ENCODE results near the gene CBR4.

Gene CBR4

GRCh38 chr4:169051761-169052593, 41.9 kb upstream of the CBR4 start:
- DNase-seq = no peak
- H3K27ac ChIP-seq = no peak overlapping the region
- H3K27me3 ChIP-seq (replicated peaks) = no peaks in the 10 kb centered on the region
- no peak for TF ChIP-seq CTCF (IDR thresholded peaks at IDR 0.05; ENCODE audit: low read depth, low read length, missing control alignments)
- in situ Hi-C loops (cut with HindIII; ENCODE audit: low pct_ligation_motif_present, low sequenced_read_pairs) = no loop called here
- H3K36me3 ChIP-seq (replicated peaks) = no peaks in the 10 kb centered on the region
- no peak overlapping the region for H3K4me3 ChIP-seq (ENCODE audit: low read depth, low read length)

GRCh38 chr4:169050881-169051760, 41.1 kb upstream of the CBR4 start:
- no peak for DNase-seq
- Histone ChIP-seq H3K27ac (no peak overlapping the region), H3K4me3 (ENCODE audit: low read depth, low read length) (no peak overlapping the region), H3K27me3 (replicated peaks) (no peaks in the 10 kb centered on the region), H3K36me3 (replicated peaks) (no peaks in the 10 kb centered on the region)
- no peak for TF ChIP-seq CTCF (IDR thresholded peaks at IDR 0.05; ENCODE audit: low read depth, low read length, missing control alignments)
- in situ Hi-C loops (cut with HindIII; ENCODE audit: low pct_ligation_motif_present, low sequenced_read_pairs) = no loop called here

- in situ Hi-C loops (cut with HindIII; ENCODE audit: low pct_ligation_motif_present, low sequenced_read_pairs) = no loop called here
- Histone ChIP-seq H3K36me3 (replicated peaks) (no peaks in the 10 kb centered on the region), H3K27me3 (replicated peaks) (no peaks in the 10 kb centered on the region), H3K4me3 (ENCODE audit: low read depth, low read length) (no peak overlapping the region), H3K27ac (no peak overlapping the region)
- TF ChIP-seq CTCF (IDR thresholded peaks at IDR 0.05; ENCODE audit: low read depth, low read length, missing control alignments) = no peak
- no peak for DNase-seq
Measured at GRCh38 chr4:169050284-169050683, 40.2 kb upstream of the CBR4 start.

- Histone ChIP-seq H3K4me3 (ENCODE audit: low read depth, low read length) (no peak overlapping the region), H3K27ac (no peak overlapping the region), H3K27me3 (replicated peaks) (no peaks in the 10 kb centered on the region), H3K36me3 (replicated peaks) (no peaks in the 10 kb centered on the region)
- TF ChIP-seq CTCF (IDR thresholded peaks at IDR 0.05; ENCODE audit: low read depth, low read length, missing control alignments) = no peak
- in situ Hi-C loops (cut with HindIII; ENCODE audit: low pct_ligation_motif_present, low sequenced_read_pairs) = loop anchor here (25.0 kb wide), 1 partner anchor 438 kb away; no protein-coding TSS in a partner anchor
- DNase-seq = no peak
Measured at GRCh38 chr4:169048868-169049414, 38.9 kb upstream of the CBR4 start.

GRCh38 chr4:169047956-169048355, 37.9 kb upstream of the CBR4 start:
- H3K27me3 ChIP-seq (replicated peaks) = no peaks in the 10 kb centered on the region
- no peak for DNase-seq
- H3K36me3 ChIP-seq (replicated peaks) = no peaks in the 10 kb centered on the region
- H3K4me3 ChIP-seq (ENCODE audit: low read depth, low read length) = no peak overlapping the region
- in situ Hi-C loops (cut with HindIII; ENCODE audit: low pct_ligation_motif_present, low sequenced_read_pairs) = loop anchor here (25.0 kb wide), 1 partner anchor 439 kb away; no protein-coding TSS in a partner anchor
- no peak overlapping the region for H3K27ac ChIP-seq
- no peak for TF ChIP-seq CTCF (IDR thresholded peaks at IDR 0.05; ENCODE audit: low read depth, low read length, missing control alignments)
